HG02610 (cell line): Measurements from ENCODE around the gene METRNL.

Experiments used
- ATAC-seq: cut with Tn5 transposase; IDR thresholded peaks from one replicate; pipeline ENCODE4 v1.9.1; 2021; ENCODE audit warnings: mild to moderate bottlenecking, moderate library complexity; ENCODE audit not compliant: unreplicated experiment

METRNL gene

DNA sequence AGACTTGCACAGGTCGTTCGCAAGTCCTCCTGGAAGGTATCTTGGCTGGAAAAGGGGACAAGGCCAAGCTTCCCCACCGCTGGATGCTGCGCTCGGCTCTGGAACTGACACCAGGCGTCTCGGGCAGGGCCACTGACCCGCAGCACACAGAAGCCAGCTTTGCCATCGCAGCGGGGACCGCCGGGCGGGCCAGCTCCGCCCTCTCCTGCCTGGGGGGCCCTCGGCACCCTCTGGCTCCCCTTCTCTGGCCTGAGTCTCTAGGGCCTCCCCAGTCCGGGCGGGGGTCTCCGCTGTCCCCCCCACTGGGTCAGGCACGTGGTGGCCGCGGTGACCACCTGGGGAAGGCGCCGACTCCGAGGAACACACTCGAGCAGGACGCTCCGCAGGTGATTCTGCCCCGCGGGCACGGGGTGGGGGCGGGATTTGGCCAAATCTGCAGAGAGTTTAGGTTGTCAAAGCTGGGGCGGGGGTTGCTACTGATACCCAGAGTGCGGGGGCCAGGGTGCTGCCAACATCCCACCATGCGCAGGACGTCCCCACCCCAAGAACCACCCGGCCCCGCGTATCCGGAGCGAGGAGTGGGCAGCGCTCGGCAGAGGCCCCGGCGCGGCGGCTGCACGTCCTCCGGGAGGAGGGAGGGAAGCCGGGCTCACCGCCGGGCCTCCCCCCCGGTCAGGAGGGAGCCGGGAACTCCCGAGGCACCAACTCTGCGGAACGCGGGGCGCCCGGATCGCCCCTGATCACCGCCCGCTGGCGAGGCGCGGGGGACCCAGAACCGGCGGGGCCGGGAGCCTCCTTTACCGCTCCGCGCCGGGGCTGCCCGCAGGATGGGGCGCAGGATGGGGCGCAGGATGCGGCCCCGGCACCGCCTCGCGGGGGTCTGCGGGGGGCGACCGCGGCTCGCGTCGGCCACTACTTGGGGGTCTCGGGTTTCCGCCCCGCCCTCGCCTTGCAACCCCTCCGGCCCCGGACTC lies 744 bp upstream of the METRNL start:
- no peak for ATAC-seq

DNA sequence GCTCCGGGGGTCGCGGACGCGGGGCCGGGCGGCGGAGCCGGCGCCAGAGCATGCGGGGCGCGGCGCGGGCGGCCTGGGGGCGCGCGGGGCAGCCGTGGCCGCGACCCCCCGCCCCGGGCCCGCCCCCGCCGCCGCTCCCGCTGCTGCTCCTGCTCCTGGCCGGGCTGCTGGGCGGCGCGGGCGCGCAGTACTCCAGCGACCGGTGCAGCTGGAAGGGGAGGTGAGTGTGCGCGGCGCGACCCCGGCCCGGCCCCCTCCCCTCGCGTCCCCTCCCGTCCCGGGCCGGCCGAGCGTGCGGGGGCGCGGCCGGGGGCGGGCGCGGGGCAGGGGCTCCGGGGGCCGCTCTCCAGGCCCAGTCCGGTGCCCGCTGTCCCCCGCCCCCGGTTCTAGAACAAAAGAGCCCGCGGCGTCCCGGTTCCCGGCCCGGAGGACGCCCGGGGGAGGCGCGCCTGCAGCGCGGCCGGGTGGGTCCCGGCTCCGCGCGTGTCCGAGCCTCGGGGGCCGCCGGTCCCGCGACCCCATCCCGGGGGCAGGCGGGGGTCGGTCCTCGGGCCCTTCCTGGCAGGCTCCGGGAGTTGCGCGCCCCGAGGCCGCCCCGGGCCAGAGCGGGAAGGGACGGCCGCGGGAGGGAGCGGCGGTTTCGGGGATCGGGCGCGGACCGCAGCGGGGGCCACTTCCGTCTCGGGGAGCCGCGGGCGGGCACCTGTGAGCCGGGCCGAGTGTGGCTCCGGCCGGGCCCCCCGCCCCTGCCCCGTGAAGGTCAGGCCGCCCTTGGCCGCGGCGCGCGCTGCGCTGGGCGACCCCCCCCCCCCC lies 563 bp downstream of the METRNL start:
- ATAC-seq, result peak; percentile 11

DNA sequence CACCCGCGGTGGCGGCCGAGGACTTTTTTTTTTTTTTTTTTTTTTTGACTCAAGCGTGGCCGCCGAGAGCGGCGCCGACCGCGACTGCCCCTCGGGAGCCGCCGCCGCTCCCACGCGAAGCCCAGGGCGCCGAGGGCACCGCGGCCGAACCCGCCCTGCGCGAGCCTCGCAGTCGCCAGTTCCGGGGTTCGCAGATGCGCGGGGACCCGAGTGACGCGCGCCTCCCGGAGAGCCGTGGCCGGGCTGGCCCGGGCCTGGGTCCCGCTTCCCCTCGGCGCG lies 1.1 kb downstream of the METRNL start:
- no peak for ATAC-seq

DNA sequence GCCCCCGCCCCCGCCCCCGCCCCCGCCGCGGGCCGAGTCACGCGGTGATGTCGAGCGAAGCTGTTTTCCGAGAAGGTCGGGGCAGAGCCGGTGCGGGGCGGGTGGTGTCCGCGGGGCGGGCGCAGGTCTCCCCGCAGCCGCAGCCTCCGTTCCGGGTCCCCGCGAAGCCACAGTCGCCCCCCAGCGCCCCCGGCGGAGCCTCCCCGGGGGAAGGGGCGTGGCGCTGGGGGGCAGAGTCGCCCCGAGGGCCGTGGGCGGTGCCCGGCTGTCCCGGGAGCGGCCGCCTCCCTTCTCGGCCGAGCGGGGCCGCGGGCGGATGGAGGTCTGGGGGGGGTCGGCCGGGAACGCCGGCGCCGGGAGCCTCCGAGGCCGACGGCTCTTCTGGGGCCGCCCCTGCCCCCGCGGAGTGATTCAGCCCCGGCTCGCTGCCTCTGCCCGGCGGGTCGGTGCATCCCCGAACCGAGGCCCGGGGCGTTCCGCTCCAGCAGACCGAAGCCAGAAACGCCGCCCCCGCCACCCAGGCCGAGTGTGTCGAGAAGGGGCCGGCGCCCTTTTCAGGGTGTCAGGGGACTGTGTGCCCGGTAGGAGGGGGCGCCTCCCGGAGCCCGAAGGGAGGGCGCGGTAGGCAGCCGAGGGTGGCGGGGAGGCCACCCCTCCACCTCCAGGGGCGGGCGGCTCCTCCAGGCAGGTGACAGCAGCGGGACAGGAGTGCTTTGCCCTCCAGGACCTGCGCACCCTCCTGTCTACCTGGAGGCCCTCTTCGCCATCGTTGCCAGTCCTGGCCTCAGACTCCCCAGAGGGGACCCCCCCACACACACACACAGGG lies 1.7 kb downstream of the METRNL start:
- ATAC-seq, result no peak

DNA sequence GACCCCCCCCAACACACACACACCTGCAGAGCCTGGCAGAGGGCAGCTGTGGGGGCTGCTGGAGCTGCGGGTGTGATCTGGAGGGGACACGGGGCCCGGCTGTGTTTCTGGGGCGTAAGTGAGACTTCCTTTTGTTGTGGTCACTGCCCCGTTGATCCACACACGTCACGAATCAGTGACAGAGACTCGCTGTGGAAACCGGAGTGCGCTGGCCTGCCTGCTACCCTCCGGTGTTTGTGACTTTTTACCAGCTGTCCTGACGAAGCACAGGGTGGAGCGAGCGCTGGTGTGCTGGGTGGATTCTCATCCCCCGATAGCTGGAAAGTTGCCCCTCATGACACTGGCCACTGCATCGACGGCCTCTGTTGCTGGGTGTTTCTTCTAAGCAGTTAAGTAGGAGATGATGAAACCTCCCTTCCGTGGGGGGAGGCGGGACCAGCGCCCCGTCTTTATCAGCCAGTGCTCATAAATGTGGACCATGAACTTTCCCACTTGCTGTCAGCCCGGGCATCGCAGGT lies 2.3 kb downstream of the METRNL start:
- no peak for ATAC-seq

DNA sequence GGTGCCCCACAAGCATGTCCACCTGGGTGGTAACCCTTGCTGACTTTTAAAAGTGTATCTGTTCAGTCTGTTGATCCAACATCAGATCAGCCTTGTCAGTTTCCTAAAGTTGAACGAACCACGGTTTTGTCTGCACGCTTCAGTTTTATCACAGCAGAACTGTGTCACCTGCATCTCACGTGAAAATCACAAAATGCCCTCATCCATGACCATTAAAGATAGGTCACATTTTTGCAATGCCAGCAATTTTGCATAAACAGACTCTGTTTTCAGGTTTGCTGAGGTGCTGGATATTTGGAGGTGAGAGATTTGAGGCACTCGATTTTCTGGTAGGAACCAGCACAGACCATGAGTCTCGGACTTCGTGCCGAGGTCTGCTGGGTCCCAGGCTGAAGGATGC lies 3.0 kb downstream of the METRNL start:
- ATAC-seq, result no peak

DNA sequence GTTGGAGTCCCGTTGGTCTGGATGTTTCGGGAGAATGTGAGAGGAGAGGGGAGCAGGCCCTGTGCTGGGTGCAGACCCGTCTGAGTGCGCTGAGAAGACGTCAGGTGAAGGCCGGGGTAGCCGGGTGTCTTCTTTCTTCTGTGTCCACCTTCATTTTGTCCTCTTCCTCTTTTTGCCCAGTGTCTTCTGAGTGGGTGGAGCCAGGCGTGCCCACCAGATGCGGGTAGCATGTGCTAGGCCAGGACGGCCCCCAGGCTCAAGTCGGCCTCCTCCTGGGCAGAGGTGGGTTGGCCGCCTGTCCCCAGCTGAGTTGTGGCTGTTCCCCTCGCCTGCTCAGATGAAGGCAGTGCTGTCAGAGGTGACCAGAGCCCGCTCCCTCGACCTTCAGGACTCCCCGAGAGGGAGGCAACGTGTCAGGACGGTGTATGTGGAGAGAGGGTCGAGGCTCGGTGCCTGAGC lies 3.5 kb downstream of the METRNL start:
- ATAC-seq, result no peak

DNA sequence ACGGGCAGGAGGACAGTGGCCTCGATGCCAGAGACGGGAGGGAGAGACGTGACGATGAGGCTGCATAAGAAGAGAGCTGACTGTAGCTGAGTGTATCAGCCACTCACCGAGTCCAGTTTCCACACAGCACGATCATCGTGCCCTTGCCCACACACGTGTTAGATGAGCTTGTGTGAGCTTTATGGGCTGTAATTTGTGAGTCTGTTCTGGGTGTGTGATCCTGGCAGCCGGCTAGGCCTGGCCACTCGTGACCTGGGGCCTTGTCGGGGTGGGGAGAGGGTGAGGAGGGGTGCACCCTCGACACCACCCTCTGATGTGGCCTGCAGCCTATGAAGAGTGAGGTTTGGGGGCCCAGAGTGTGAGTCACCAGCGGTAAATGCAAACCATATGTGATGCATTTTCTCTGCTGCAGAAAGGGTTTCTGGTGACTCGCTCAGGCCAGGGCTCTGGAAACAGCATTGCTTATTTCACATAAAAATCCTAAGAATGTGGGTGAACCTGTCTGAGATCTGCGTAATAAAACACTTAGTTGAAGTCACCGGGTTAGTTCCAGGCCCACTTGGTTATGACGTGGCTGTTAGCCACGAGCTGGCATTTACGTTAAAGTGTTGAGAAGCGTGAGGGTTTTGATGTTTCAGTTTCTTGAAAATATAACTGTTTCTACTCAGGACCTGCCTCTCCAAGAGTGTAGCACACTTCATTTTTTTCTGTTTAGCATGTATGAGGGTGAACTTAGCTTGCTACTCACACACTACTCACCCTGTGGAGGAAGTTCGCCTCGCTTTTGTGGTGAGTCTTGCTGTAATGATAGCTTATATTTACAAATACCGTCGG lies 4.2 kb downstream of the METRNL start:
- no peak for ATAC-seq

DNA sequence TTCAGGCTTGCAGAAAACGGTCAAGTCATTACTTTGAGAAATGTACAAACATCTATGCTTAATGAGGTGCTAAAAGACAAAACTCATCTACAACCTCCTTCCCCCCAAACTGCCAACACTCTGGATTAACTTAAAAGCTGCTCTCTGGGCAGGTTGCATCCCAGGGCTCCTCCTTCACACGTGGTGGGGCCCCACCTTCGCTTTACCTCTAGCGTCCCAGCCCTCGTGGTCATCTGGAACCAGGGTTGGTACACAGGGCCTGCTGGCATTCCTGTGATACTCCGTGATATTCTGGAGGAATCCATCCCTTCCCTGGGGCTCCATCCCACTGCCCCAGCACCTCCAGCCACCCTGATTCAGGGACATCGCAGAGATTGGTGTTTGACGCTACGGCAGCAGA lies 4.8 kb downstream of the METRNL start:
- ATAC-seq, result no peak

DNA sequence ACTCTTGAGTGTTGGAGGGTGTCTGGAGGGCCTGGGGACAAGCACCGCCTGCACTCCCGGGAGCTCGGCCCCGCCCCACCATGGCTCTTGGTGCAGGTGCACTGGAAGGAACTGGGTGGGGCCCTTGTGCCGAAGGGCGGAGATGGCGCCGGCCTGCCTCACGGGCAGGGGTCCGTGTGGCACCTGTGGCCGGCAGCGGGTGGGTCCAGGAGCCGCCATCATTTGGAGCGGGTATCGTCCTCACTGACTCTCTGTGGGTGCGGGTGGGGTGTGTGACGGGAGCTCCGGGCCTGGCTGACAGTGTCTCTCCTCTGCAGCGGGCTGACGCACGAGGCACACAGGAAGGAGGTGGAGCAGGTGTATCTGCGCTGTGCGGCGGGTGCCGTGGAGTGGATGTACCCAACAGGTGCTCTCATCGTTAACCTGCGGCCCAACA lies 5.2 kb downstream of the METRNL start:
- no peak for ATAC-seq

DNA sequence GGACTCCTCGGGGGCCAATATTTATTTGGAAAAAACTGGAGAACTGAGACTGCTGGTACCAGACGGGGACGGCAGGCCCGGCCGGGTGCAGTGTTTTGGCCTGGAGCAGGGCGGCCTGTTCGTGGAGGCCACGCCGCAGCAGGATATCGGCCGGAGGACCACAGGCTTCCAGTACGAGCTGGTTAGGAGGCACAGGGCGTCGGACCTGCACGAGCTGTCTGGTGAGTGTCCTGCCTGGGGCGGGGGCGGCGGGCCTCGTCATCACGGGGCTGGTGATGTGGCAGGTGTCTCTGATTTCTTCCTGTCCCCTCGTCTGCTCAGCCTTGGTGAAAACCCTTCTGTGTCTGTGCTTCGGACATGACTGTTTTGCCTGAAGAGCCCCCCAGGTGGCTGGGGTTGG lies 5.7 kb downstream of the METRNL start:
- ATAC-seq, result no peak

DNA sequence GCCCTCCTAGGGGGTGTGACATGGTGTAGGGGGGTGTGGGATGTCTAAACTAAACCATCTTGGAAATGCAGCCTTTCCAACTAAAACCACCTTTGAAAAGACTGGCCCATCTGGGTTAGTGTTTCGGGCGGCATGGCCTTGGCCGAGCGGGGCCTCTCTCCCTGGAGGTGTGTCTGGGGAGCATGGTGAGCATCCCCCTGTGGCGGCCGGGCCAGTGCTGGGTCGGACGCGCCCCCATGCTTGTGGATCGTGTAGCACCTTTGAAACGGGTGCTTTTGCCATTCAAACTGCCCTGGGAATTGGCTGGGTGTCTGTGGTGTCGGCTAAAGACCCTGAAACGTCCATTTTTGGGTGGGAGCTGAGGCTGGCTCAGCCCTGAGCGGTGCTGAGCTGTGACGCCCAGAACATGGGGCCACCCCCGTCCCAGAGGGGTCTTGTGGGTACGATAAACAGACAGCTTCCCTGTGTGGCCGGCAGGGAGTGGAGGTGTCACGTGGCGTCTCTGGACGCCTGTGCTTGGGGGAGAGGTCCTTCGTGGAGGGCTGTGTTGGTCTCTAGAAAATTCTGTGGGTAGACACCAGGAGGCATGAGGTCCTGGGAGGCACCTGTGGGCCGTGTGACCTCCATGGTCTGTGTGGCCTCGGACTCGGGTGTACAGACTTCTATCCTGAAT lies 6.3 kb downstream of the METRNL start:
- ATAC-seq, result no peak

DNA sequence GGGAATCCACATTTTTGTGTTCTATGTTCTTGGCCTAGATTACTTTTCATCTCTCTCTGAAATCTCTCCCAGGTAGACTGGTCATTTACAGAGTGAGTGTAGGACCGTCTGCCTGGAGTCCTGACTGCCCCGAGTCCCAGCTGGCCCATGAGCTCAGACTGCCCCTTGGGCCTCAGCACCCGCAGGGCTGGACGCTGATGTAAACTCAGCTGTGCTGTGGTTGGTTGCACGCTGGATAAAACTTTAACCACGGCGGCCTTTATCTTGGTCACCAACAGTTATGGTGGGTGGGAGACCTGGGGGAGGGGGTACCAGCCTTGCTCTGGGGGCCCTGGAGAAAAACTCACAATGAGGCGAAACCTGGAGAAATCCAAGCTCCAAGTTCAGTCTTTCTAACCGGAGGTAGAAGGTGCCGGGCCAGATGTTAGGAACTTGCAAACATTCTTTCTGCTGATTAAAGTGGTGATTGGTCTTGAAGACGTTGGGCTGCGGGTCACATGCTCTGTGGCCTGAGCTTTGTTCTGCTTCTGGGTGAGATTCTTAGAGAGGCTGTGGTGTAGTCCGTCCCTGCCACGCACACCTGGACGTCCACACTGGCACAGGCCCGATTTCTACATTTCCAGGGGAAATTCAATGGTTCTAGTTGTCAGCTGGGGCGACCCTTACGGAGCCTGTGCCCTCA lies 6.9 kb downstream of the METRNL start:
- ATAC-seq, result no peak

DNA sequence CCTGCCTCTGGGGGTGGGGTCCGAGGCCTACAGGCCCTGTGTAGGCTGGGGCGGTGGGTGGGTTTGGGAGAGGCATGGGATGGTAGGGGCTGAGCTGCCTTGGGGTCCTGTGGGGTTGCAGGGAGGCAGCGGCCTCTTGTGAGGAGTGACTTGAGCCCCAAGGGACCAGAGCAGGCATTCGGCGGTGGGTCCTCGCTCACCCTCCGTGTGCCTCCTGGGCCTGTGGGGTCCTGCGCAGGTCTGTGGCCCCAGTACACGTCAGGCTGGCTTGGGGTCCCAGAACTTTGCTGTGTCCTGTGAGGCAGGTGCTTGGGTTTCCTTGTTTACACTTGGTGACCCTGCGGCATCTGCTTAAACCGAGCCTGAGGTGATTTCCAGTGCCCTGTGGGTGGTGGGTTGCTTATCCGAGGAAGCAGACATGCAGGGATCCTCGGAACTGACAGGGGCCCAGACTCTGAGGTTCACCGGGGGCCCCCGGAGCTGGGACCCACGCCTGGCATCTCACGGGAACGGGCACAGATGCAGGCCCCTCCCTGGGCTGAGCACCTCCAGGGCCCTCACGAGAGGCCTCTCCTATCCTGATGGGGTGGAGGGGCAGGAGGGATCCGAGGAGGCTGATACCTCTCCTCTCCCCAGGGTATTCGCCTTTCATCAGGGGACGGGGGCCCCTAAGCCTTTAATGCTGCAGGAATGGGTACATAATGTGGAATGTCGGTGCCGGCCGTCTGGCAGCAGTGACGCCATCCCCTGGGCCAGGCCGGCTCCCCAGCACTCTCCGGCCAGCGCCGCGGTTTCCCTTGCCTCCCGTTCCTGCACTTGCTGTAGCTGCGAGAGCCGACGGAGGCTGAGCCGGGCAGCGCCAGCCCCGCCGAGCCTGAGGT lies 7.7 kb downstream of the METRNL start:
- no peak for ATAC-seq

DNA sequence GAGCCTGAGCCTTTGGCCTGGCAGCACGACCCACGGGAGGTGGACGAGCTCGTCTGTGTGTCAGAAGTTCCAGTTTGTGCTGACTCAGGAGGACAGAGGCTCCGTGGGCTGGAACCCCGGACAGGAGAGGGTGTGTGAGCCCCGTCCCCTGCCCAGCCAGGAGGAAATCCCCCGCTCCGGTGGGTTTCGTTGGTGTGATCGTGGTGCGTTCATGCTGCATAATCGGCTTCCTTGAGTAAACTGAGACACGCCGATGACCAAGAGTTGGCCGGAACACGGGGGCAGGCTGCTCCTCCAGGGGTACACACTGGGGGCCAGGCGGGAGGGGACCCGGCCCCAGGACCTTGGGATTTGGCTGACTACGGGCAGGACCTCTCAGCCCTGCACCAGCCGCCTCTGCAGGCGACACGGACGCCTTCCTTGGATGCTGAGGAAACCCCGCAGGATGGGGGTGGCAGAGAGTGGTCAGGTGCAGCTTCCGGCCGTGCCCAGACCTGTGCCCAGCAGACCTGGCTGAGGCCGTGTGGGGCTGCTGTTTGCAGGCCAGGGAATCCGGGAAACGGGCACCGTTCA lies 8.5 kb downstream of the METRNL start:
- no peak for ATAC-seq

DNA sequence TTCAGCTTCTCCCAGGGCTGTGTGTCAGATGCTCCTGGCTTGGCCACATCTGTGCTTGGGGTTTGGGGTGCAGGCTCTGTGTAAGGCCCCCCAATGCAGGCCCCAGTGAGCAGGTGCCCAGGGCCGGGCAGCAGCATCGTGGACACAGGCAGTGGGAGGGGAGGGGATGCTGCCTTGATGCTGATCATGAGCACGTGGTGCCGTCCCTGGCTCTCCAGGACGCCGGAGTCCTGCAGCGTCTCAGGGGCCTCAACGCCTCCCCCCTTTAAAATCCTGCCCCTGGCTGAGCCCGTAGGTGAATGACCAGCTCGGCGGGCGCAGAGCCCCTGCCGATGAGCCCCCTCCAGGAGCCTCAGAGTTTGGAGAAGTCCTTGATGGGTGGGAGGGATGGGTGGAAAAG lies 9.0 kb downstream of the METRNL start:
- ATAC-seq, result no peak

DNA sequence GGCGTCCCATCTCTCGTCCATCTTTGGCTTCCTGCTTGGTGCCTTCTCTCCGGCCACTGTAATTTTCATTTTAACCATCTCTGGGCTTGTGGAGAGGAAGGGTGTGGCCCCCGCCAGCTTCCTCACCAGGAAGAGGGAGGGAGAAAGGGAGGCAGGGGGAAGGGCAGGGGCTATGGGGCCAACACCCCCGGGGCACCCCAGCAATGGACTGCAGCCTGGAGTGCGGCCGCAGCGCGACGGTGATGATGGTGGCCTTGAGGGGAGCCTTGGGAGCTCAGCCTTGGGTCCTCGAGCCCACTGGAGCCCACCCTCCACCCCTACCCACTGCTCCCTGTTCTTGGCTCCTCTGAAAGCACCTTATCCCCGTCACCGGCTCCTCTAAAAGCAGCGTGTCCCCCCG lies 9.5 kb downstream of the METRNL start:
- ATAC-seq, result no peak
